ENCODE data around the gene BUD23. TPM values are rescaled to one million over a fixed set of nuclear protein-coding genes. Genes with fewer than 3 reads are reported as not detected.
"Not testable (repeated sequence)": the region's sequence is repeated elsewhere in the genome, so short reads cannot be mapped to it uniquely, and the experiment has no call there.

BUD23 gene
- polyA plus RNA-seq, 3 donors = 88.5 to 112 (median 93.8) TPM

DNA sequence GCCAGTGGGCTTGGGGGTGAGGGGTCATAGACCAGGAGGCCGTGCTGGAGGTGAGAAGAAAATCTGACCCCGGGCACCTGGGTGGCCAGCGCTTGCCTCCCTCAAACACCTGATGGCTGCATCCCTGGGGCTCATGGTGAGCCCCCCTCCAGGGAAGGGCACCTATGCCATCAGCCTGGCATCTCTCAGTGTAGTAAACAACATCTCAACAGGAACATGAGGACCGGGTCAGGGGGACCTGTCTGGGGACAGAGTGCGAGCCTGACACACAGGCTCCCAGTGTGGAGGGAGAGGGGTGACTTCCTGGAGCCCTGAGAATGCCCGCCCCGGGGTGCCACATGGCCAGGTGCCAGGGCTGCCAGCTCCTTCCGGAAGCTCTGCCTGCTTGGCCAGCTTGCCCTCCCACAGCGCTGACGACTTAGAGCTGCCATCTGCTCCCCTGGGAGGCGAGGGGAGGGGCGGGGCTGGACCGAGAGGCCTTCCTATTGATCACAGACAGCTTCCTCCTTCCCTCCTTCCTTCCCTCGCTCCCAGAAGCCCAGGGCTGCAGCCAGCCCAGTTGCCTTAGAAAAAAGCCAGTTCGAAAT, 23.7 kb downstream of the BUD23 start:
- DNase-seq (ENCODE audit: extremely low read depth in 1 of 11, low read depth in 9 of 11, low spot score in 4 of 11) = peak in 1 of 11 donors; percentile 34

DNA sequence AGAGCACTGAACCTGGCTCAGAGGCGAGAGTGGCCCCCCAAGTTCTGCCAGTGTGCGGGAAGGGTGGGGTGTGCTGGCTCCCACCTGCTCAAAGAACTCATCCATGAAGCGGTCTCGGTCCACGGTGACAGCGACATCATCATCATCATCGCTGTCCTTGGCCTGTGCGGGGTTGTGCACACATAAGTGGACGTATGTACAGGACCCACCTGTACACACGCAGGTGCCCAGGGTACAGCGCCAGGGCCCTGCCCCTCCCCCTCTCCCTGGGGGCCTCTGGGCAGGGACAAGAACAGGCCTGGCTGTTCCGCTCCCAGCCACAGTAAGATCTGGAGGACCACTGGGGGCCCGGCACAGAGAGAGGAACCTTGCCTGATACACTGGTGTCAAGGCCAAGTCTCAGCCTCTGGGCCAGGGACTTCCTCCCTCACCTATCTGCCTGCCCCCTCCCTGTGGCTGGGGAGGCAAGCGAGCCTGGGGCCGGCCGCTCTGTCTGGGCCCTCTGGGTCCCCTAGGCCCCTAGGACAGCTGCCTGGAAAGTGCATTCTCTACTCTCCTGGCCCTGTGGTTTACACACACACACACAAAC, 25.7 kb downstream of the BUD23 start:
- no peak for DNase-seq (ENCODE audit: extremely low read depth in 1 of 11, low read depth in 9 of 11, low spot score in 4 of 11)

DNA sequence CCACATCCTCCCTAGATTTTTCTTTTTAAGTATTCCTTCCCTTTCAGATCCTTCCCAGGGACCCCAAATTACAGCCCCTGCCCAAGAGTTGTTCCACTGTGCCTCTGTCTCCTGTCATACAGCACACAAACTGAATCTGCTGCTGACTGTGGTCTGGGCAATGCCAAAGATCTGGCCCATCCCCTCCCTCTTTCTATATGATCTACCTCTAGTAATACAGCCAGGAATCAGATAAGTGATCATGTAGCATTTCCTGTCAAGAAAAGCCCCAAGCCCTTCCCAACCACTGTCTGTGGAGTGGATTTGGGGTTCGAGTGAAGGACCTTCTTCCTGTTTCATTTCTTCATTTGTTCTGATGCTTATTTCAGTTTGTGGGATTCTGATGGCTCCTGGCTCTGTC, 29.4 kb downstream of the BUD23 start:
- DNase-seq (ENCODE audit: extremely low read depth in 1 of 11, low read depth in 9 of 11, low spot score in 4 of 11) = no peak

DNA sequence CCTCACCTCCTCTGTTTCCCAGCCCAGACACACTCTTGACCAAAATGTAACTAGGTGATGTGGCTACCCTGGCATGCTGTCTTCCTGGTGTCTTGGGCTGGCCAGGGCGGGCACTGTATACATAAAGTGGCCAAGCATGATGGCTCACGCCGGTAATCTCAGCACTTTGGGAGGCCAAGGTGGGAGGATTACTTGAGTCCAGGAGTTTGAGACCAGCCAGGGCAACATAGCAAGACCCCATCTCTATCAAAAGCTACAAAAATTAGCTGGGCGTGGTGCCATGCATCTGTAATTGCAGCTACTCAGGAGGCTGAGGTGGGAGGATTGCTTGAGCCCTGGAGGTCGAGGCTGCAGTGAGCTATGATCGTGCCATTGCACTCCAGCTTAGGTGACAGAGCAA, 29.9 kb downstream of the BUD23 start:
- DNase-seq (ENCODE audit: extremely low read depth in 1 of 11, low read depth in 9 of 11, low spot score in 4 of 11) = not testable (repeated sequence)

DNA sequence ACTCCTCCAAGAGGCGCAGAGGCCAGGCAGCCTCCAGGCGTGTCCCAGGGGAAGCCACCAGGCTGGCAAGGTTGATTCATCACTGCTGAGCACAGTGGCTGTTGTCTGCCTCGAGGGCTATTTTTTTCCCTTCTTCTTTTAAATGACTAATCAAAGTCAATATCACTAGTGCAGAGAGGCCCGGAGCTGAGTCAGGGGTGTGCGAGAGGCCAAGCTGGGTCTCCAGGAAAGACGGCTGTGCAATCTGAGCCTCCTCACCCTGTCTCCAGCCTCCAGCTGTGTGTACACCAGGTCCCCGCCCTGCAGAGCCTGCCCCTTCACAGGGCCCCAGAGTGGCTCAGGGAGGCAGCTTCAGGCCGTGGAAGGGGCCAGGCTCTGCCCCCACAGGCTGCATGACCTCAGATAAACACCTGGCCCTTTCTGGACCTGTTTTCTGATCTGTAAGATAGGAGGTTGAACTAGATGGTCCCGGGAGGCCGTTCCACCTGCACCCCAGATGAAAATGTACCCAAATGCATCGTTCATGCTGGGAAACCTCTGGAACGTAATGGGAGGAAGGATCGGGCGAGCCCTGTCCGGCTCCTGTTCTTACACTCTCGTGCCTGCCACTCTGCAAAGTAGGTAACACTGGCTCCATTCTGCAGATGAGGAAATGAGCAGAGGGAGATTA, 32.4 kb downstream of the BUD23 start:
- no peak for DNase-seq (ENCODE audit: extremely low read depth in 1 of 11, low read depth in 9 of 11, low spot score in 4 of 11)

DNA sequence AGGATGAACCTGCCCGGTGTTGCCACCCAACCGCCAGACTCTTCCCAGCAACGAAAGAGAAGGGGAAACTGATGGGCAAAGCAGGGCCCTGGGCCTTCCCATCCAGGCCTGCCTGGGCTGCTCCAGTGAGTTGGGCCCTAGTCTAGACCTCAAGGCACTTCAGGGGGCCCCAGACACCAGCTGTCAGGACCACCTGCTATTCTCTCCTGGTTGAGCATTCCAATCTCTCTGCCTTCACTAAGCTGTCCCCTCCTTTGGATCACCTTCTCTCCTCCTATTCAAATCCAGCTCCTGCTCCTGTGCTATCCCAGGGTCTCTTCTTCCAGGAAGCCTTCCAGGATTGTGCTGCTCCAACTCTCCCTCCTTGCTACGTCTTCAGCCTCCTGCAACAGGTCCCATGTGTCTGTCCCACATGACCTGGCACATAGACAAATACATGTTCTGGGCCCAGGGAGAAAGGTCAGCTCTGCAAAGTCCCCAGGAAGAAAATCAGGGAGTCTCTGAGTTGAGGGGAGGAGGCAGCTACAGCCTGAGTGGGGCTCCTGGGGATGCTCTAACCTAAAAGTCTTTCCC, 33.0 kb downstream of the BUD23 start:
- DNase-seq (ENCODE audit: extremely low read depth in 1 of 11, low read depth in 9 of 11, low spot score in 4 of 11) = no peak

DNA sequence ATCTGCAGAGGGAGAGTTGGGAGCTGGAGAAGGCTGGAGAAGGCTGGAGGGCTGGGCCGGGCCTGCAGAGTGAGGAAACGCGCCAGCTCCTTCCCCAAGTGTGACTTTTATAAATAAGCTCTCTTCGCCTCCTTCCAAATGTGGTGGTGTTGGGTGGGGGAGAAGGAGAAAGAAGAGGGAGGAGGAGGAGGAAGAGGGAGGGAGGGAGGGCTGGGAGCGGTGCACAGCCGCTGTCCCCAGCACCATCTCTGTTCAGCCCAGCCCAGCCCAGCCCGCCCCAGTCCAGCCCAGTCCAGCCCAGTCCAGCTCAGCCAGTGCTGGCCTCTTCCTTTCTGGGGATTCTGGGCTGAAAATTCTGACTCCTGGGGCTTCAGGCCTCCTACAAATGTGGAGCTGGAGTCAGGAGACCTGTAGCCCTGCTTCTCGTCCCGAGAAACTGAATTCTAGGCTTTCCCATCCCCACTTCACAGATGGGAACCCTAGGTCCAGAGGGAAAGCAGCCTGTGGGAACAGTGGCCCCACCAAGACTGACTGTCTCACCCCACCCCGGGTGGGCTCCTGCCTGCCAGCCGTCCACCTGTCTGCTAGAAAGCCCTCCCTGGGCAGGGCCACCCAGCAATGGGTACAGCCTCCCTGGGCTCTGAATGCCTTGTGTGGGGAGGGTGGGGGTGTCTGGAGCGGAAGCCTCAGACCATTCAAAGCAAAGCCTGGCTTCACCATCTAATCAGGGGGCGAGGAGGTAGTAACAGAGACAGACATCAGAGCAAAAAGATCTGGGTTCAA, 33.8 kb downstream of the BUD23 start:
- no peak for DNase-seq (ENCODE audit: extremely low read depth in 1 of 11, low read depth in 9 of 11, low spot score in 4 of 11)

DNA sequence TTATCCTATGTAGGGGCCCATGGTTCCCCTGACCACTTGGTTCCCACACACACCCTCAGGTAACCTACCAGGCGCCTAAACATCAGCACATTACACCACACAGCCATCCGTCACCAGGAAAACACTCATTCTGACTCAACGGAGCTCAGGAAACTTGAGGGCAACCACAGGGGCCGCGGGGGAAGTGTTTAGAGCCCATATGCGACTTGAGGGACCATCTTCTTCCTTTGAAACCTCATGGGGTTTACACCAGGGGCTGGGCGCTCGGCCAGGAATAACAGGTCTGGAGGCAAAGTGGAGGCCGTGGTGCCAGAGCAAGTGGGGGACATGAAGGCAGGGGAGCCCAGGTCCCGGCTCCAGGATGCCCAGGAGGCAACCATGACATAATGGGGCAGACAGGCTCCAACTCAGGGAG, 34.6 kb downstream of the BUD23 start:
- no peak for DNase-seq (ENCODE audit: extremely low read depth in 1 of 11, low read depth in 9 of 11, low spot score in 4 of 11)

DNA sequence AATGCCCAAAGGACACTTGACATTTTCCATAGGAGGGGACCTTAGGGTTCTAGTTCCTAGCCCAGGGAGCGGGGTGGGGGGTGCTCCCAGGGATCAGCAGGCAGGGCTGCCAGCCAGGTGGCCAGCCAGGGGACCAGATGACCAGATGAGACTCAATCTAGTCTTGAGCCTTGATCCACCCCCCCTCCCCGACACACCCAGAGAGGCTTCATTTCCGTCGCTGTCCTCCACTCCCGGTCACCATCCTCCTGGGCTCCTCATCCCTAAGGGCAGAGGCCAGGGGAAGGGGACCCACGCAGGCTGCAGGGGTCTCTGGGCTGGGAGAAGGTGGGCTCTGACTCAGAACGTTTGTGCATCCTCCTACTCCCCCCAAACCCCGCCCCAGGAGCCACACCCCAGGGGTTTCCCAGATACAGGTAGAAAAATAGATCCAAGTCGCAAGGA, 35.1 kb downstream of the BUD23 start:
- DNase-seq (ENCODE audit: extremely low read depth in 1 of 11, low read depth in 9 of 11, low spot score in 4 of 11) = no peak

DNA sequence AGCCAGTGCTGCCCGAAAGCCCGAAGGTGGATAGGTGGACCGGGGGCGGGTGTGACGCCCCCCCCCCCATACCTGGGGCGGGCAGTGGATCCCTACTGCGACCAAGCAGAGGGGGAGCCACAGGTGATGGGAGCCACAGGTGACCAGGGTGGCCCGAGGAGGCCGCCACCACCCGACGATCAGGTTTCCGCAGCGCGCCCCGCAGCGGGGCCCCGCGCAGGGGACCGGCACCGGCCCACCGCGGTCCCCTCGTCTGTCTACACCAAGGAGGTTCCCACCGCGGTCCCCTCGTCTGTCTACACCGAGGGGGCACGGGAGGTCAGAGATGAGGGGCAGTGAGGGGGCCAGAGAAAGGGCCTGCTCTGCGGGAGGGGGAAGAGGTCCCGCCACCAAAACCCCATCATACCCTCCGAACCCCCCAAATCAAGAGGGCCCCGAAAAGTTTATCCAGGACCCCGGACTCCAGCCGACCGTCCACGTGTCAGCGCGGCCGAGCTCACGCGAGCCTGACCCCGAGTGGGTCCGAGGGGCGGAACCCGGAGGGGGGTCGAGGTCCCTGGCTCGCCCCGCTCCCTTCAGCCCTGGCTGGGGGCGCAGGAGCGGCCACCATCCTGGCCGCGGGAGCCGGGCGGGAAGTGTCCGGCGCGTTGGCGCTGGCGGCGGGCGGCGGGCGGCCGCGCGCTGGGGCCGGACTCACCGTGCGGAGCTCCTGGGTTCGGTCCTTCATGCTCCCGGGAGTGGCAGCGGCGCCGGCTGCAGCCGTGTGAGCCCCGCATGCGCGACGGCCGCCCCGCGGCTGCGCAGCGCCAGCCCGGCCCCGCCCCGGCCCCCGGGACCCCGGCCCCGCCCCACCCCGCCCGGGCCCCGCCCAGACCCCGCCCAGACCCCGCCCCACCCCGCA, 35.8 kb downstream of the BUD23 start, which contains the start of gene STX1A:
STX1A (minus strand) TSS at position 765 of the 901 bp plus-strand sequence; CDS start at position 727, 38 bp downstream.
- DNase-seq (ENCODE audit: extremely low read depth in 1 of 11, low read depth in 9 of 11, low spot score in 4 of 11) = no peak

DNA sequence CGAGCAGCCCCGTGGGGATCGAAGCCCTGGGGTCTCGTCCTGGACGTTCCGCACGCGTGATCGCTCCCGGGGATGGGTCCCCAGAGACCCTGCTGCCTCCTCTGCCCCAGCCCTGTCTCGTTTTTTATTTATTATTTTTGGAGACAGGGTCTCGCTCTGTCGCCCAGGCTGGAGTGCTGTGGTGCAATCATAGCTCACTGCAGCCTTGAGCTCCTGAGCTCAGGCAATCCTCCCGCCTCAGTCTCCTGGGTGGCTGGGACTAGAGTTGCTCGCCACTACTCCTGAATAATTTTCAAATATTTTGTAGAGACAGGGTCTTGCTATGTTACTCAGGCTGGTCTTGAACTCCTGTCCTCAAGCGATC, 36.4 kb downstream of the BUD23 start:
- DNase-seq (ENCODE audit: extremely low read depth in 1 of 11, low read depth in 9 of 11, low spot score in 4 of 11) = no peak

DNA sequence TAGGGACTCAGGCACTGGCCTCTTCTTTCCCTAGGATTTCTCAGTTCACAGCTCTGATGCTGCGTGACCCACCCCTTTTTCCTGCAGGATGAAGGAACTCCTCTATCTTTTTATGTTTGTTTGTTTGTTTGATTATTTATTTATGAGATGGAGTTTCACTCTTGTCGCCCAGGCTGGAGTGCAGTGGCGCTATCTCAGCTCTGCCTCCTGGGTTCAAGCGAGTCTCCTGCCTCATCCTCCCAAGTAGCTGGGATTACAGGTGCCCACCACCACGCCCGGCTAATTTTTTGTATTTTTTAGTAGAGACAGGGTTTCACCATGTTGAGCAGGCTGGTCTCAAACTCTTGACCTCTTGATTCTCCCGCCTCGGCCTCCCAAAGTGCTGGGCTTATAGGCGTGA, 37.0 kb downstream of the BUD23 start:
- not testable (repeated sequence) for DNase-seq (ENCODE audit: extremely low read depth in 1 of 11, low read depth in 9 of 11, low spot score in 4 of 11)

DNA sequence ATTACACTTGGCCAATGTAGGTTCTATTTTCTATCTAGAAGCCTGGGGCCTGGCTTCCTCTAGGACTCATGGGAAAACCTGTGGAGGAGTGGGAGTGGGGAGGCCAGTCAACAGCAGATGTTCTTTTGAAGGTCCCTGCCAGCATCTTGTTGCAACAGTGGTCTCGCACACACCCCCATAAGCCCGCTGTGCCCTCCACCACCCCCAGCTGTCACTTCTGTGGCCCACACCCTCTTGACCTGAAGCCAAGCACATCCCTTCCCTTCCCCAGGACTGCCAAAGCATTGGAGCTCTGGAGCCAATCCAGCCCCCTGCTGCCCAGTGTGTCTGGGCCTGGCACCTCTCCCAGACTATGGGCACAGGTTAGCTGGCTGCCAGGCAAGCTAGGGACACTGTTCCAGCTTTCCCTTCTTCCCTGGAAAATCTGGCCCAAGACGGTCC, 38.0 kb downstream of the BUD23 start:
- DNase-seq (ENCODE audit: extremely low read depth in 1 of 11, low read depth in 9 of 11, low spot score in 4 of 11) = no peak

DNA sequence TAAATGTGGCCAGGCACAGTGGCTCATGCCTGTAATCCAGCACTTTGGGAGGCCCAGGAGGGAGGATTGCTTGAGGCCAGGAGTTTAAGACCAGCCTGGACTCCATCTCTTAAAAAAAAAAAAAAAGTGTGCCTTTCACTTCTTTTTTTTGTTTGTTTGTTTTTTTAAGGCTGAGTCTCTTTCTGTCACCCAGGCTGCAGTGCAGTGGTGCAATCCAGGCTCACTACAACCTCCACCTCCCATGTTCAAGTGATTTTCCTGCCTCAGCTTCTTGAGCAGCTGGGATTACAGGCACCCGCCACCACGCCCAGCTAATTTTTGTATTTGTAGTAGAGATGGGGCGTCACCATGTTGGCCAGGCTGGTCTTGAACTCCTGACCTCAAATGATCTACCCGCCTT, 38.8 kb downstream of the BUD23 start:
- not testable (repeated sequence) for DNase-seq (ENCODE audit: extremely low read depth in 1 of 11, low read depth in 9 of 11, low spot score in 4 of 11)

DNA sequence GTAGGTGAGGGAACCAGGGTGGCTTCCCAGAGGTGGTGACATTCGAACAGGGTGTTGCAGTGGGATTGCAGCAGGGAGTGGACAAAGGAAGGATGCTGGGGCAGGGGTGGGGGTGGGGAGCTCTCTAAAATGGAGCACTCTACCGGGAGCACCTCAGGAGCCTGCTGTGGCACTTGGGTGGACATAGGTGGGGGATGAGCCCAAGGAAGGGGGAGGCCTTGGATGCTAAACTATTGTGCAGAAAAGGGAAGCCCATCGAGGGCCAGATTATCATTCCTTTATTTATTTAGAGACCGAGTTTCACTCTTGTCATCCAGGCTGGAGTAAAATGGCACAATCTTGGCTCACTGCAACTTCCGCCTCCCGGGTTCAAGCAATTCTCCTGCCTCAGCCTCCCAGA, 39.4 kb downstream of the BUD23 start:
- DNase-seq (ENCODE audit: extremely low read depth in 1 of 11, low read depth in 9 of 11, low spot score in 4 of 11) = no peak

DNA sequence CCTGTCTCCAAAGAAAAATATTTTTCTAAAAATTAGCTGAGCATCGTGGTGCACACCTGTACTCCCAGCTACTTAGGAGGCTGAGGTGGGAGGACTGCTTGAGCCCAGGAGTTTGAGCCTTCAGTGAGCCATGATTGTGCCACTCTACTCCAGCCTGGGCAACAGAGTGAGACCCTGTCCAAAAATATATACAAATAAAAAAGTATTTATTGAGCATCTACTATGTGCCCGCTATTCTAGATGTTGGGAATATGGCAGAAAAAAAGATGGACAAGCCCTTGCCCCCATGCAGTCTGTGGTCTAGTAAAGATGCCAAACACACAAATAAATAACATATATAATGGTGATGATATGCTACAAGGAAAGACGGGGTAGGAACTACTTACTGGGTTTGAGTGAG, 40.4 kb downstream of the BUD23 start:
- DNase-seq (ENCODE audit: extremely low read depth in 1 of 11, low read depth in 9 of 11, low spot score in 4 of 11) = no peak

DNA sequence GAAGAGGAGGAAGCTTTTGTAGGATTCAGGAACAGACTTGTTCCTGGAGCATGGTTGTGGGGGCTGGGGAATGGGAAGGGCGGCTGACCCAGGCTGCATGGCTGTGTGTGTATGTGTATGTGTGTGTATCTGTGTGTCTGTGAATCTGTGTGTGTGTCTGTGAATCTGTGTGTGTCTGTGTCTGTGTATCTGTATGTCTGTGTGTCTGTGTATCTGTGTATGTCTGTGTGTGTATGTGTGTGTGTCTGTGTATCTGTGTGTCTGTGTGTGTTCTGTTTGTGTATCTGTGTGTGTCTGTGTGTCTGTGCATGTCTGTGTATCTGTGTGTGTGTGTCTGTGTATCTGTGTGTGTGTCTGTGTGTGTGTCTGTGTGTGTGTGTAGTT, 42.7 kb downstream of the BUD23 start:
- DNase-seq (ENCODE audit: extremely low read depth in 1 of 11, low read depth in 9 of 11, low spot score in 4 of 11) = no peak

DNA sequence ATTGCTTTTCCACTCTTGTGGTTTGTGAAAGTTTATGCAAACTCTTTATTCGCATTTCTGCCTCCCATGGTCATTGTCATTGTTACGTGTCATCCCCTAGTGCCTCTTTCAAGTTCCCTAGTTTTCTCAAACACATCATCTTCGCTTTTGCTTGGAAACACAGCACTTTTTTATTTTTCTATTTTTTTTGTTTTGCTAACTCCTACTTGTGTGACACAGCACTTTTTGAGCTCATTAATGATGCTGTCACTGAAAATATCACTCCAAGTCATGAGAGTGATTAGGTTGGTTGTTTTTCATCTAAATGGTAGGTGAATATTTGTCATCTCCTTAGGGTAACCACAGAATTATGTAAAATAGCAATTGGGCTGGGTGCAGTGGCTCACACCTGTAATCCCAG, 44.6 kb downstream of the BUD23 start:
- DNase-seq (ENCODE audit: extremely low read depth in 1 of 11, low read depth in 9 of 11, low spot score in 4 of 11) = no peak

DNA sequence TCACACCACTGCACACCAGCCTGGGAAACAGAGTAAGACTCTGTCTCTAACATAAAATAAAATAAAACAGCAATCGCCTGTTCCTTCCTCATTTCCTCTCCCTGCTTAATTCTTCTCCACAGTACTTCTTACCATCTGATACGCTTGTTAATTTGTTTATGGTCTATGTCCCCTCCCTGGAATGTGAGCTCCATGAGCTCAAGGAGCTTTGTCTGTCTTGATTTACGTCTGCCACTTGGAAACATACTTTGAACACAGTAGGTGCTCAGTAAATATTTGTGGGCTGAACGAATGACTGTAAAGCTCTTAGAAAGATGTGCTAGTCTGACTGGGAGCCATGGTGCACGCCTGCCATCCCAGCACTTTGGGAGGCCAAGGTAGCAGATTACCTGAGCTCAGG, 45.2 kb downstream of the BUD23 start:
- no peak for DNase-seq (ENCODE audit: extremely low read depth in 1 of 11, low read depth in 9 of 11, low spot score in 4 of 11)

All from renal cortex interstitium (tissue), 11 donors.